Endodermal cell (in vitro differentiated cells): ENCODE data around the gene AKT1. TPM values are rescaled to one million over a fixed set of nuclear protein-coding genes. Genes with fewer than 3 reads are reported as not detected.

Experiments
- DNase-seq: peaks from one replicate; pipeline ENCODE4 v3.0.0-alpha.2; 2017
- H3K27ac ChIP-seq: 2 replicates; pipeline ENCODE4 v1.5.1; 2013; ENCODE audit warnings: mild to moderate bottlenecking, low read depth, low read length, moderate library complexity
- H3K27me3 ChIP-seq: 2 replicates; pipeline ENCODE4 v1.6.1; 2013; ENCODE audit warnings: mild to moderate bottlenecking, low read length, moderate library complexity; ENCODE audit not compliant: insufficient read depth, control insufficient read depth, poor library complexity, severe bottlenecking
- H3K36me3 ChIP-seq: 2 replicates; pipeline ENCODE4 v1.7.0; 2013; ENCODE audit warnings: mild to moderate bottlenecking, low read length, moderate library complexity; ENCODE audit not compliant: control insufficient read depth, insufficient read depth
- H3K4me1 ChIP-seq: one replicate; pipeline ENCODE4 v1.7.0; 2013; ENCODE audit warnings: low read length; ENCODE audit not compliant: control insufficient read depth, insufficient read depth
- H3K4me3 ChIP-seq: 2 replicates; pipeline ENCODE4 v1.5.1; 2013; ENCODE audit warnings: mild to moderate bottlenecking, low read length, moderate library complexity
- H3K9ac ChIP-seq: 2 replicates; pipeline ENCODE4 v1.6.1; 2013; ENCODE audit warnings: mild to moderate bottlenecking, low read length, moderate library complexity; ENCODE audit not compliant: poor library complexity, severe bottlenecking; ENCODE audit errors: extremely low read depth
- H3K9me3 ChIP-seq: 2 replicates; pipeline ENCODE4 v1.6.1; 2013; ENCODE audit warnings: mild to moderate bottlenecking, low read length, moderate library complexity; ENCODE audit not compliant: control insufficient read depth
- H3K27ac Mint-ChIP-seq: 2 replicates; pipeline ENCODE4 v1.8.0; 2020; ENCODE audit warnings: mixed read lengths
- H3K27me3 Mint-ChIP-seq: 2 replicates; pipeline ENCODE4 v1.8.0; 2021; ENCODE audit warnings: mild to moderate bottlenecking, mixed read lengths; ENCODE audit not compliant: insufficient read depth
- H3K36me3 Mint-ChIP-seq: 2 replicates; pipeline ENCODE4 v1.8.0; 2020; ENCODE audit warnings: low read depth, mixed read lengths
- H3K4me1 Mint-ChIP-seq: 2 replicates; pipeline ENCODE4 v1.8.0; 2020; ENCODE audit warnings: mixed read lengths
- H3K4me3 Mint-ChIP-seq: 2 replicates; pipeline ENCODE4 v1.8.0; 2020; ENCODE audit warnings: mild to moderate bottlenecking, moderate library complexity, mixed read lengths
- H3K9me3 Mint-ChIP-seq: 2 replicates; pipeline ENCODE4 v1.8.0; 2020; ENCODE audit warnings: mild to moderate bottlenecking, mixed read lengths
- WGBS, 2 experiments: methylation state at CpG; one replicate each; pipeline versions ENCODE4 v1.1.5 to v1.1.7; 2013; ENCODE audit warnings: missing lambda C conversion rate in 2 of 2, mixed read lengths in 1 of 2; ENCODE audit not compliant: insufficient coverage in 1 of 2, insufficient read length in 1 of 2; 5-methylcytosine and 5-hydroxymethylcytosine counted together
- total RNA-seq, 2 donors: library from RNA; stranded (reverse); fragmentation: NEBNext Ultra II Directional in 1 of 2; extraction: Animal tissue kit (Norgen Biotek cat#: 25700) in 1 of 2; gene quantifications; 2 replicates in 1 of 2; 3 replicates in 1 of 2; pipeline ENCODE4 v1.2.1, GENCODE V29; 2021
- TF ChIP-seq, protein P1 (sequence below): fragments of 200-600 bp; sonication (generic); conservative IDR thresholded peaks from 2 replicates; pipeline ENCODE4 v1.5.0; 2021; ENCODE audit warnings: antibody characterized with exemption, mild to moderate bottlenecking

Gene AKT1
- total RNA-seq, 2 donors from 2014 or later = 133 to 152 TPM

DNA sequence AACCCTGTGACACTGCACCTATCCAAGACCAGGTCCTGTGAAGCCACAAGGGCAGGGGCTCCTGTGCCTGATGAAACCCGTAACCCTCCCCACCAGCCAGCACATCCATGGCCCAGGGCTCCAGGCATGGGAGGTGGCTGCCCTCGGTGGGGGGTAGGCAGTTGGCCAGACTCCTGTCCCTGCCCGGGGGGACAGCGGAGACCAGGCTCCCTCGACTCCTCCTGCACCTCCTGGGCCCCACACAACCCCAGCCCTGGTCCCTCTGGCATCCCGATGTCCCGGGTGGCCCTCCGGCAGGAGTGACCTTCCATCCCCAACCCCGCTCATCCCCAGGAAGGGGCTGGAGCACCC, 11.4 kb downstream of the AKT1 start:
- no peak for DNase-seq
- no peak overlapping the region for H3K27ac ChIP-seq
- no peaks in the 10 kb centered on the region for H3K9me3 ChIP-seq
- no peak overlapping the region for H3K4me3 Mint-ChIP-seq
- peaks cover 2% of the 10 kb centered on the region for H3K36me3 Mint-ChIP-seq
- H3K9me3 Mint-ChIP-seq = no peaks in the 10 kb centered on the region
- TF ChIP-seq, protein P1, sequence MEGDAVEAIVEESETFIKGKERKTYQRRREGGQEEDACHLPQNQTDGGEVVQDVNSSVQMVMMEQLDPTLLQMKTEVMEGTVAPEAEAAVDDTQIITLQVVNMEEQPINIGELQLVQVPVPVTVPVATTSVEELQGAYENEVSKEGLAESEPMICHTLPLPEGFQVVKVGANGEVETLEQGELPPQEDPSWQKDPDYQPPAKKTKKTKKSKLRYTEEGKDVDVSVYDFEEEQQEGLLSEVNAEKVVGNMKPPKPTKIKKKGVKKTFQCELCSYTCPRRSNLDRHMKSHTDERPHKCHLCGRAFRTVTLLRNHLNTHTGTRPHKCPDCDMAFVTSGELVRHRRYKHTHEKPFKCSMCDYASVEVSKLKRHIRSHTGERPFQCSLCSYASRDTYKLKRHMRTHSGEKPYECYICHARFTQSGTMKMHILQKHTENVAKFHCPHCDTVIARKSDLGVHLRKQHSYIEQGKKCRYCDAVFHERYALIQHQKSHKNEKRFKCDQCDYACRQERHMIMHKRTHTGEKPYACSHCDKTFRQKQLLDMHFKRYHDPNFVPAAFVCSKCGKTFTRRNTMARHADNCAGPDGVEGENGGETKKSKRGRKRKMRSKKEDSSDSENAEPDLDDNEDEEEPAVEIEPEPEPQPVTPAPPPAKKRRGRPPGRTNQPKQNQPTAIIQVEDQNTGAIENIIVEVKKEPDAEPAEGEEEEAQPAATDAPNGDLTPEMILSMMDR = no peak
- H3K4me1 Mint-ChIP-seq = no peaks in the 10 kb centered on the region
- WGBS, 2 experiments = 95 to 96% methylated on average over 7 to 9 of the region's 9 CpGs
- H3K27me3 ChIP-seq = no peaks in the 10 kb centered on the region
- H3K27ac Mint-ChIP-seq = no peak overlapping the region
- H3K27me3 Mint-ChIP-seq = no peaks in the 10 kb centered on the region
- H3K9ac ChIP-seq = no peak overlapping the region
- H3K36me3 ChIP-seq = peaks cover 7% of the 10 kb centered on the region
- no peaks in the 10 kb centered on the region for H3K4me1 ChIP-seq
- no peak overlapping the region for H3K4me3 ChIP-seq

DNA sequence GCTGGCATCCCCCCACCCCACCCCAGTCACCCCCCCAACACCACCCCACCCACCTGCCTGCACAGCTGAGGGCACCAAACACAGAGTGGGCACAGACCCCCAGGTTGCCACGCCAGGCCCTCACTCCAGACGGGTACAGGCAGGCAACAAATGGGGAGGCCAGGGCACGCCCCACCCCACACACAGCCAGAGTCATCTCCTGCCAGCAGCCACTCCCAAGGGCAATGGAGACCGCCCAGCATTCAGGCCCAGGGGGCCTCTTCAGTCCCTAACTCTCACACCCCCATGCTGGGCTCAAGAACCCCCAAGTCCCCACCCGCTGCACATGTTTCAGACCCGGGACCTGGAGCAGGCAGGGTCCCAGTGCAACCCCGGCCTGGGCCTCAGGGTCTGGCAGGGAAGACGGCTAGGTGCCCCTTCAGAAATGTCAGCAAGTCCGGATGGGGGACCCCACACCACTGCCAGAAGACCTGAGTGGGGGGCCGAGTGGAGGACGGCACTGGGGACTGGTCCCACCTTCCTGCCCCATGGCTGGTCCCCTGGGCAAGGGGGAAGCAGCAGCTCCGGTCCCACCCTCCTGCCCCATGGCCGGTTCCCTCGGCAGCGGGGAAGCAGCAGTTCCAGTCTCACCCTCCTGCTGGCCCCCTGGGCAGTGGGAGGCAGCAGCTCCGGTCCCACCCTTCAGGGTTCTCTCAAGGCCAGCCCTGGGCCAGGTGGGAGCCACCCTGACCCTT, 11.9 kb downstream of the AKT1 start:
- no peaks in the 10 kb centered on the region for H3K9me3 Mint-ChIP-seq
- no peaks in the 10 kb centered on the region for H3K4me1 Mint-ChIP-seq
- no peak overlapping the region for H3K9ac ChIP-seq
- peaks cover 7% of the 10 kb centered on the region for H3K36me3 ChIP-seq
- WGBS, 2 experiments = 92 to 100% methylated on average over 4 to 16 of the region's 16 CpGs
- no peak overlapping the region for H3K27ac Mint-ChIP-seq
- peaks cover 2% of the 10 kb centered on the region for H3K36me3 Mint-ChIP-seq
- no peak for DNase-seq
- no peak overlapping the region for H3K27ac ChIP-seq
- no peaks in the 10 kb centered on the region for H3K27me3 Mint-ChIP-seq
- H3K4me1 ChIP-seq = no peaks in the 10 kb centered on the region
- H3K27me3 ChIP-seq = no peaks in the 10 kb centered on the region
- H3K4me3 ChIP-seq = no peak overlapping the region
- no peak overlapping the region for H3K4me3 Mint-ChIP-seq
- TF ChIP-seq, protein P1 = no peak
- H3K9me3 ChIP-seq = no peaks in the 10 kb centered on the region

DNA sequence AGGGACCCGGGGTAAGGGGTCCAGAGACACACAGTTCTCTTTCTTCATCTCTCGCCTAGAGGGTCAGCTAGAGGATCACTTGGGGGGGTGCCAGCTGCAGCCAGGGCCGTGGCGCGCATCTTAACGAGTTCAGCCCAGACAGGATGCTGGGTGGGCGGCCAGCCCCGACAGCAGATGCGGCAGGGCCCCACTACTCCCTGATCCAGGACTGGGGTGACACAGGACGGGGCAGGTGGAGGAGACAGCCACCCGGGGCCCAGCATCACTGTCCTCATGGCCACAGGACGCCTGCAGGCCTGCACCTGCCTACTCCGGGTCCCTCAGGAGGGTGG, 12.8 kb downstream of the AKT1 start:
- H3K4me1 ChIP-seq = no peaks in the 10 kb centered on the region
- Mint-ChIP-seq H3K4me3 (no peak overlapping the region), H3K9me3 (no peaks in the 10 kb centered on the region), H3K4me1 (no peaks in the 10 kb centered on the region), H3K36me3 (peaks cover 2% of the 10 kb centered on the region), H3K27me3 (no peaks in the 10 kb centered on the region), H3K27ac (no peak overlapping the region)
- no peak overlapping the region for H3K9ac ChIP-seq
- H3K27me3 ChIP-seq = no peaks in the 10 kb centered on the region
- peaks cover 7% of the 10 kb centered on the region for H3K36me3 ChIP-seq
- peak overlapping the region; percentile 63 for H3K27ac ChIP-seq
- 94 to 97% methylated on average over 7 to 13 of the region's 13 CpGs for WGBS, 2 experiments
- TF ChIP-seq, protein P1 = no peak
- no peak overlapping the region for H3K4me3 ChIP-seq
- no peak for DNase-seq
- no peaks in the 10 kb centered on the region for H3K9me3 ChIP-seq
